PC-3 (cell line): ENCODE data around the gene GRIA4. TPM values are rescaled to one million over a fixed set of nuclear protein-coding genes. Genes with fewer than 3 reads are reported as not detected.

Source experiments
- ATAC-seq: fragments of 200-7000 bp; cut with Tn5 transposase; 2 replicates; pipeline ENCODE4 v1.9.1; 2020; ENCODE audit warnings: mild to moderate bottlenecking, moderate library complexity
- BruUV-seq: library from RNA; stranded (reverse); fragments of 400-500 nt; replicated peaks from 2 replicates; lab custom pipeline; 2021; lab: Mats Ljungman, UMichigan
- CTCF ChIA-PET: fragments of 300-600 bp; sonication (Branson Sonifier 250); formaldehyde crosslinking; loops from one replicate; lab custom pipeline; 2022; ENCODE audit warnings: antibody characterized with exemption; lab: Charles Lee
- POLR2A ChIA-PET: fragments of 300-600 bp; sonication (Branson Sonifier 250); formaldehyde crosslinking; loops from one replicate; lab custom pipeline; 2022; ENCODE audit warnings: antibody characterized with exemption; ENCODE audit not compliant: unreplicated experiment; lab: Charles Lee
- DNase-seq: peaks from one replicate; pipeline ENCODE4 v3.0.0-alpha.2; 2015
- H2AFZ ChIP-seq: fragments of 300-600 bp; sonication (generic); 2 replicates; pipeline ENCODE4 v1.6.0; 2016; ENCODE audit warnings: antibody characterized with exemption, low read length
- H3F3A ChIP-seq: fragments of 300-600 bp; sonication (generic); one replicate; pipeline ENCODE4 v1.6.0; 2017; ENCODE audit warnings: antibody characterized with exemption, low read length, control low read depth, mild to moderate bottlenecking; ENCODE audit not compliant: unreplicated experiment
- H3K27ac ChIP-seq: fragments of 300-600 bp; sonication (generic); 2 replicates; pipeline ENCODE4 v1.5.1; 2016; ENCODE audit warnings: mild to moderate bottlenecking, low read length
- H3K27me3 ChIP-seq: fragments of 300-600 bp; sonication (generic); 2 replicates; pipeline ENCODE4 v1.6.1; 2016; ENCODE audit warnings: low read length, mixed read lengths
- H3K36me3 ChIP-seq: fragments of 300-600 bp; sonication (generic); 2 replicates; pipeline ENCODE4 v1.6.1; 2016; ENCODE audit warnings: low read depth, mixed run types, low read length, mixed read lengths
- H3K4me1 ChIP-seq: fragments of 300-600 bp; sonication (generic); 2 replicates; pipeline ENCODE4 v1.5.1; 2016; ENCODE audit warnings: low read length; ENCODE audit not compliant: insufficient read depth
- H3K4me2 ChIP-seq: fragments of 300-600 bp; sonication (generic); 2 replicates; pipeline ENCODE4 v1.6.0; 2016; ENCODE audit warnings: low read length
- H3K4me3 ChIP-seq: fragments of 300-600 bp; sonication (generic); 2 replicates; pipeline ENCODE4 v1.5.1; 2016; ENCODE audit warnings: mild to moderate bottlenecking, low read length, mixed read lengths
- H3K79me2 ChIP-seq: fragments of 300-600 bp; sonication (generic); 2 replicates; pipeline ENCODE4 v1.6.1; 2017; ENCODE audit warnings: low read length, mixed read lengths
- H3K9ac ChIP-seq: fragments of 300-600 bp; sonication (generic); 2 replicates; pipeline ENCODE4 v1.6.0; 2016; ENCODE audit warnings: mild to moderate bottlenecking, low read length
- H3K9me2 ChIP-seq: fragments of 300-600 bp; sonication (generic); replicated peaks from 2 replicates; pipeline ENCODE4 v1.6.1; 2016; ENCODE audit warnings: mixed run types, low read length, mixed read lengths
- H3K9me3 ChIP-seq: fragments of 300-600 bp; sonication (generic); 2 replicates; pipeline ENCODE4 v1.6.1; 2016; ENCODE audit warnings: low read length, mixed read lengths
- H4K20me1 ChIP-seq: fragments of 300-600 bp; sonication (generic); 2 replicates; pipeline ENCODE4 v1.6.1; 2016; ENCODE audit warnings: low read length, mixed read lengths
- EZH2 ChIP-seq: fragments of 300-600 bp; sonication (generic); IDR thresholded peaks from one replicate; pipeline ENCODE4 v1.6.1; 2017; ENCODE audit warnings: antibody characterized with exemption, mild to moderate bottlenecking, low read length; ENCODE audit not compliant: unreplicated experiment
- EZH2phosphoT487 ChIP-seq: fragments of 300-600 bp; sonication (generic); IDR thresholded peaks from 2 replicates; pipeline ENCODE4 v1.6.1; 2018; ENCODE audit warnings: mild to moderate bottlenecking, antibody characterized with exemption, low read length, borderline replicate concordance
- intact Hi-C: fragments of 100-400 bp; cut with micrococcal nuclease; formaldehyde crosslinking; loops from 2 replicates; pipeline ENCODE4 v1.9.0; 2023
- total RNA-seq: library from RNA; depleted of rRNA; stranded (reverse); fragments of >200 nt; gene quantifications from 2 replicates; pipeline ENCODE4 v1.2.3, GENCODE V29; 2014
- TF ChIP-seq, protein P1 (sequence below): fragments of 300-600 bp; sonication (generic); conservative IDR thresholded peaks from 2 replicates; pipeline ENCODE4 v1.5.1; 2017; ENCODE audit warnings: antibody characterized with exemption, low read depth, mild to moderate bottlenecking, low read length

GRIA4 gene
- total RNA-seq, 1 experiment from 2014 or later: not detected

DNA sequence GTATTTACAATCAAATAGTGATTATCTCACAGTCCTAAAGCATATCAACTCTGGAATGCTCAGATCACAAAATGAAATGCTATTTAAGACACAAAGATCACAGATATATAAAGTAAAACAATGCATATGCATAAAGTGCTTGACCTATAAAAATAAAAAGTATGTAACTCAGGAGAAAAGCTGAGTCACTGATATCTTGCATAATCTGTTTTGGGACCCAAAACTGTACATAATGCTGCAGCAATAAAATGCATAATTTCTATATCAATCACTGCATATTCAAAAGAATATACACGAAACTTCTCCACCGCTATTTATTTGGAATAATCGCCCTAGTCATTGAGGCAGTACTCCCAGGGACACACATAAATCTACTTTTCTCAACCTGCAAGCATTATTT is 34.9 kb upstream of the GRIA4 start:
- Histone ChIP-seq H3K36me3 (no peaks in the 10 kb centered on the region), H3K27me3 (no peaks in the 10 kb centered on the region), H3K9ac (no peak overlapping the region), H3K79me2 (no peaks in the 10 kb centered on the region), H2AFZ (no peak overlapping the region), H3K9me3 (no peaks in the 10 kb centered on the region), H3K9me2 (no peaks in the 10 kb centered on the region), H3K4me3 (no peak overlapping the region), H3F3A (no peaks in the 10 kb centered on the region), H3K27ac (no peak overlapping the region), H3K4me2 (0 out of 2 replicates have a peak overlapping the region, but pooled peaks have one; percentile 5), H3K4me1 (peaks cover 27% of the 10 kb centered on the region), H4K20me1 (no peaks in the 10 kb centered on the region)
- BruUV-seq: no TSS peak
- DNase-seq (peak; percentile 32), ATAC-seq (no peak)
- TF ChIP-seq EZH2phosphoT487: no peak
- no peak for TF ChIP-seq EZH2
- TF ChIP-seq, protein P1, sequence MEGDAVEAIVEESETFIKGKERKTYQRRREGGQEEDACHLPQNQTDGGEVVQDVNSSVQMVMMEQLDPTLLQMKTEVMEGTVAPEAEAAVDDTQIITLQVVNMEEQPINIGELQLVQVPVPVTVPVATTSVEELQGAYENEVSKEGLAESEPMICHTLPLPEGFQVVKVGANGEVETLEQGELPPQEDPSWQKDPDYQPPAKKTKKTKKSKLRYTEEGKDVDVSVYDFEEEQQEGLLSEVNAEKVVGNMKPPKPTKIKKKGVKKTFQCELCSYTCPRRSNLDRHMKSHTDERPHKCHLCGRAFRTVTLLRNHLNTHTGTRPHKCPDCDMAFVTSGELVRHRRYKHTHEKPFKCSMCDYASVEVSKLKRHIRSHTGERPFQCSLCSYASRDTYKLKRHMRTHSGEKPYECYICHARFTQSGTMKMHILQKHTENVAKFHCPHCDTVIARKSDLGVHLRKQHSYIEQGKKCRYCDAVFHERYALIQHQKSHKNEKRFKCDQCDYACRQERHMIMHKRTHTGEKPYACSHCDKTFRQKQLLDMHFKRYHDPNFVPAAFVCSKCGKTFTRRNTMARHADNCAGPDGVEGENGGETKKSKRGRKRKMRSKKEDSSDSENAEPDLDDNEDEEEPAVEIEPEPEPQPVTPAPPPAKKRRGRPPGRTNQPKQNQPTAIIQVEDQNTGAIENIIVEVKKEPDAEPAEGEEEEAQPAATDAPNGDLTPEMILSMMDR: no peak
- ChIA-PET POLR2A (no interaction called here), CTCF (no interaction called here)
- intact Hi-C loops: loop anchor here (10.0 kb wide), 1 partner anchor 610 kb away; the partner anchor contains the start of gene CASP4

GRCh38 chr11:105577641-105578040 is 32.2 kb upstream of the GRIA4 start:
- no peak overlapping the region for H3K9ac ChIP-seq
- POLR2A ChIA-PET: no interaction called here
- H3K27me3 ChIP-seq: no peaks in the 10 kb centered on the region
- 0 out of 2 replicates have a peak overlapping the region, but pooled peaks have one; percentile 11 for H3K27ac ChIP-seq
- H3K9me2 ChIP-seq: no peaks in the 10 kb centered on the region
- TF ChIP-seq, protein P1: peak; percentile 57
- TF ChIP-seq EZH2phosphoT487: no peak
- H2AFZ ChIP-seq: no peak overlapping the region
- peaks cover 27% of the 10 kb centered on the region for H3K4me1 ChIP-seq
- no peak overlapping the region for H3K4me3 ChIP-seq
- no peak overlapping the region for H3K4me2 ChIP-seq
- H3K79me2 ChIP-seq: no peaks in the 10 kb centered on the region
- ATAC-seq: peak; percentile 97
- CTCF ChIA-PET: no interaction called here
- no peaks in the 10 kb centered on the region for H3K9me3 ChIP-seq
- intact Hi-C loops: loop anchor here (10.0 kb wide), 1 partner anchor 613 kb away; the partner anchor contains the start of gene CASP4
- peak; percentile 90 for DNase-seq
- no peaks in the 10 kb centered on the region for H3F3A ChIP-seq
- H4K20me1 ChIP-seq: no peaks in the 10 kb centered on the region
- H3K36me3 ChIP-seq: no peaks in the 10 kb centered on the region
- no TSS peak for BruUV-seq

DNA sequence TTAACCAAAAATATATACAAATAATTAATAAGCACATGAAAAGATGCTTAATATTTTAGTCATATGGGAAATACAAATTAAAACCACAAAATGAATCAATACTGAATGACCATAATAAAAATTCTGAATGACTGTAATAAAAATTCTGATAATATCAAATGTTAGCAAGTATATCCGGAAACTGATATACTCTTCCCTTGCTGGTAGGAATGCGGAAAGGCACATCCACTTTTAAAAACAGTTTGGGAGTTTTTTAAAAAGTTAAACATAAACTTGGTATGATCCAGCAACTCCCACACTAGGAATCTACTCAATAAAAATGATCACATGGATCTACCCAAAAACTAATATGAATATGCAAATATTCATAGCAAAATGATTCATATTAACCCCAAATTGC is 30.8 kb upstream of the GRIA4 start:
- TF ChIP-seq, protein P1: peak; percentile 34; the same call in 1 of the 2 replicates
- TF ChIP-seq EZH2: no peak
- no peak for TF ChIP-seq EZH2phosphoT487
- POLR2A ChIA-PET: no interaction called here
- Histone ChIP-seq H3K27ac (no peak overlapping the region), H3K9me3 (no peaks in the 10 kb centered on the region), H3K27me3 (no peaks in the 10 kb centered on the region), H3F3A (no peaks in the 10 kb centered on the region), H3K4me2 (peak overlapping the region; percentile 27; the same call in 1 of the 2 replicates), H3K36me3 (no peaks in the 10 kb centered on the region), H2AFZ (no peak overlapping the region), H3K4me1 (peaks cover 31% of the 10 kb centered on the region), H3K9ac (no peak overlapping the region), H3K9me2 (no peaks in the 10 kb centered on the region), H3K79me2 (no peaks in the 10 kb centered on the region), H3K4me3 (no peak overlapping the region), H4K20me1 (no peaks in the 10 kb centered on the region)
- no TSS peak for BruUV-seq
- ATAC-seq (no peak), DNase-seq (peak; percentile 71)
- CTCF ChIA-PET: no interaction called here
- intact Hi-C loops: loop anchor here (10.0 kb wide), 1 partner anchor 614 kb away; the partner anchor contains the start of gene CASP4
